NT2/D1 (cell line): ENCODE measurements around the gene ELF2.

Source experiments
- SUZ12 ChIP-seq: IDR thresholded peaks from 2 replicates; pipeline ENCODE4 v1.6.1; 2011; ENCODE audit not compliant: insufficient read length, insufficient read depth; ENCODE audit errors: extremely low read depth
- YY1 ChIP-seq: IDR thresholded peaks from 2 replicates; pipeline ENCODE4 v1.6.1; 2011; ENCODE audit not compliant: insufficient read length, insufficient read depth

GRCh38 chr4:139134403-139134802 is 42.6 kb downstream of the ELF2 start:
- TF ChIP-seq SUZ12 (no peak), YY1 (no peak)
